MCF 10A (cell line): ENCODE measurements around the gene MAPKAPK2. TPM values are rescaled to one million over a fixed set of nuclear protein-coding genes. Genes with fewer than 3 reads are reported as not detected.

Source experiments
- BruUV-seq: library from RNA; stranded (reverse); fragments of 400-500 nt; replicated peaks from 2 replicates; lab custom pipeline; 2021; lab: Mats Ljungman, UMichigan
- CTCF ChIA-PET: fragments of 300-600 bp; sonication (Branson Sonifier 250); formaldehyde crosslinking; extraction: SDS; loops from one replicate; lab custom pipeline; 2021; ENCODE audit warnings: antibody characterized with exemption, inconsistent platforms; lab: Yijun Ruan, JAX
- POLR2A ChIA-PET: fragments of 300-600, 350-650 bp; sonication (Branson Sonifier 250); formaldehyde crosslinking; extraction: SDS; loops from one replicate; lab custom pipeline; 2020; ENCODE audit warnings: antibody characterized with exemption, inconsistent platforms; lab: Yijun Ruan, JAX
- DNase-seq: peaks from one replicate; pipeline ENCODE4 v3.0.0-alpha.2; 2018; ENCODE audit not compliant: unreplicated experiment
- H3K27ac Mint-ChIP-seq: one replicate; pipeline ENCODE4 v1.8.0; 2022; ENCODE audit warnings: mild to moderate bottlenecking, low read depth, mixed read lengths; ENCODE audit not compliant: unreplicated experiment
- H3K27me3 Mint-ChIP-seq: one replicate; pipeline ENCODE4 v1.8.0; 2022; ENCODE audit warnings: mixed read lengths; ENCODE audit not compliant: insufficient read depth, unreplicated experiment
- H3K36me3 Mint-ChIP-seq: one replicate; pipeline ENCODE4 v1.8.0; 2022; ENCODE audit warnings: mild to moderate bottlenecking, moderate library complexity, mixed read lengths; ENCODE audit not compliant: insufficient read depth, unreplicated experiment
- H3K4me1 Mint-ChIP-seq: one replicate; pipeline ENCODE4 v1.8.0; 2022; ENCODE audit warnings: mixed read lengths; ENCODE audit not compliant: insufficient read depth, unreplicated experiment
- H3K4me3 Mint-ChIP-seq: one replicate; pipeline ENCODE4 v1.8.0; 2022; ENCODE audit warnings: mild to moderate bottlenecking, moderate library complexity, mixed read lengths; ENCODE audit not compliant: unreplicated experiment
- H3K9me3 Mint-ChIP-seq: one replicate; pipeline ENCODE4 v1.8.0; 2022; ENCODE audit warnings: mixed read lengths; ENCODE audit not compliant: unreplicated experiment
- intact Hi-C: fragments of 100-400 bp; cut with micrococcal nuclease; formaldehyde crosslinking; loops from 2 replicates; pipeline ENCODE4 v1.14.1; 2022
- total RNA-seq: library from RNA; stranded (reverse); gene quantifications from 2 replicates; pipeline ENCODE4 v1.2.3, GENCODE V29; 2022
- TF ChIP-seq, protein P1 (sequence below): fragments of 200-600 bp; IDR thresholded peaks from one replicate; pipeline ENCODE4 v1.8.0; 2022; ENCODE audit warnings: antibody characterized with exemption, mild to moderate bottlenecking; ENCODE audit not compliant: unreplicated experiment

MAPKAPK2 gene
- total RNA-seq, 1 experiment from 2014 or later, result 142 TPM

DNA sequence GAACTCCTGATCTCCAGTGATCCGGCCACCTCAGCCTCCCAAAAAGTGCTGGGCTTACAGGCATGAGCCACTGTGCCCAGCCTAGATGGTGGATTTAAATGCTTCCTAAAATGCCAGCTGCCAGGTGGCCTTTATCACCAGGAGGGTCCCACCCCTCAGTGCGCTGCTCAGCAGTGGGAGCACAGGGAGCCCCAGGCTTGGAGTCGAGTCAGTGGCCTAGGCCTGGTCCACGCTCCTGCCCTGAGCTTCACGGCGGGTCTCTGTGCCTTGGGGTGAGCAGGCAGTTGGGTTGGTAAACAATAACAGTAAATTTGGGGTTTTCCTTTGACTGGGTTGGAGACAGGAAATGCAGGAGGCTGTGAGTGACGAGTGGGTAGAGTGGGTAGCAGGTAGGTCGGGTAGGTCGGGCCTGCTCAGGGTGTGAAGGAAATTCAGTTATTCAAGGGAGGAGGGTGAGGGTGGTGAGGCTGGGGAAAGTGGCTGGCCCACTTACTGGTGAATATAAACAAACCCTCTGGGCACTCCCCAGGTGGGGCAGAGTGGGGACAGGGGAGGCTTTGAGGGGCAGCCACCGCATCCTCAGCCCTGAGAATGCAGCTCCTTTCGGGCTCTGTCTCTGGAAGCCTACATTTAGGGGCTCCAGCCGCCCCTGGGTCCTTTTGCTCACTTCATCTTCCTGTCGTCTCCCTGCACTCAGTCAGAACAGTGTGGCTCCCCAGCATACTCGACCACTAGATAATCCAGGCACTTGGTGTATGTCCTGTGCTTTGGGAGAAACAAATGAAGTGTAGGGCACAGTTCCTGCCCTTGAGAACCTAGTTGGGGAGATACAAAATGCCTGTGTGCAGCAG is 52.4 kb downstream of the MAPKAPK2 start:
- Mint-ChIP-seq H3K27me3 (no peaks in the 10 kb centered on the region), H3K36me3 (peaks cover 73% of the 10 kb centered on the region), H3K9me3 (no peaks in the 10 kb centered on the region), H3K4me3 (no peak overlapping the region), H3K4me1 (peaks cover 9% of the 10 kb centered on the region), H3K27ac (peak overlapping the region; percentile 50)
- DNase-seq, result no peak
- TF ChIP-seq, protein P1, sequence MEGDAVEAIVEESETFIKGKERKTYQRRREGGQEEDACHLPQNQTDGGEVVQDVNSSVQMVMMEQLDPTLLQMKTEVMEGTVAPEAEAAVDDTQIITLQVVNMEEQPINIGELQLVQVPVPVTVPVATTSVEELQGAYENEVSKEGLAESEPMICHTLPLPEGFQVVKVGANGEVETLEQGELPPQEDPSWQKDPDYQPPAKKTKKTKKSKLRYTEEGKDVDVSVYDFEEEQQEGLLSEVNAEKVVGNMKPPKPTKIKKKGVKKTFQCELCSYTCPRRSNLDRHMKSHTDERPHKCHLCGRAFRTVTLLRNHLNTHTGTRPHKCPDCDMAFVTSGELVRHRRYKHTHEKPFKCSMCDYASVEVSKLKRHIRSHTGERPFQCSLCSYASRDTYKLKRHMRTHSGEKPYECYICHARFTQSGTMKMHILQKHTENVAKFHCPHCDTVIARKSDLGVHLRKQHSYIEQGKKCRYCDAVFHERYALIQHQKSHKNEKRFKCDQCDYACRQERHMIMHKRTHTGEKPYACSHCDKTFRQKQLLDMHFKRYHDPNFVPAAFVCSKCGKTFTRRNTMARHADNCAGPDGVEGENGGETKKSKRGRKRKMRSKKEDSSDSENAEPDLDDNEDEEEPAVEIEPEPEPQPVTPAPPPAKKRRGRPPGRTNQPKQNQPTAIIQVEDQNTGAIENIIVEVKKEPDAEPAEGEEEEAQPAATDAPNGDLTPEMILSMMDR, result no peak
- ChIA-PET CTCF (interaction anchor here (0.6 to 9.2 kb wide), 27 partner anchors 11 to 295 kb away, joined by 3 to 297 read pairs (median 4); partner anchors contain the start of genes C1orf116 and DYRK3), POLR2A (interaction anchor here (0.9 to 1.9 kb wide), 4 partner anchors 8 to 175 kb away, joined by 3 to 5 read pairs (median 4); no protein-coding TSS in a partner anchor)
- no TSS peak for BruUV-seq
- intact Hi-C loops, result no loop called here

DNA sequence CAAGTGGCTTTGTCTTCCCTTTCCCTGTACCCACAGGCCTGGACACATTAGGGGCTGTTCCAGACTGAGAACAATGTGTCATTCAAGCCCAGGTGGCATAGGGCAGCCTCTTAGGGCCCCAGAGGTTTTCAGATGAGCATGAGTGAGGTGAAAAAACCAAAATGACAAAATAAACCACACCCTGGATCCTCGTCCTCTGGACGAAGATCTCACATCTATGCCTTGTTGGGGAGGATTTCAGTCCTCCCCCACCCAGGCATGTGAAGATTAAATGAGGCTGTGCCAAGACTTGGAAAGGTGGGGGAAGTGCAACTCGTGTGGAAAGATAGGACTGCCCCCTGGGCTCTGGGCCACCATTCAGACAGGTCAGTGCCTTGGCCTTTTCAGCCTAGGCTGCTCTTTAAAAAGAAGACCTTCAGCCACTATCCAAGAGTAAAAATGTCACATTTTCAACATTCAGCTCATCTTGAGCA is 53.1 kb downstream of the MAPKAPK2 start:
- no peak for DNase-seq
- no TSS peak for BruUV-seq
- Mint-ChIP-seq H3K36me3 (peaks cover 66% of the 10 kb centered on the region), H3K9me3 (no peaks in the 10 kb centered on the region), H3K4me1 (peaks cover 9% of the 10 kb centered on the region), H3K4me3 (no peak overlapping the region), H3K27me3 (no peaks in the 10 kb centered on the region), H3K27ac (peak overlapping the region; percentile 1)
- ChIA-PET CTCF (interaction anchor here (0.6 to 9.2 kb wide), 20 partner anchors 11 to 342 kb away, joined by 3 to 297 read pairs (median 4); partner anchors contain the start of gene IL10), POLR2A (interaction anchor here (1.0 to 1.5 kb wide), 3 partner anchors 16 to 175 kb away, joined by 3 to 4 read pairs (median 4); no protein-coding TSS in a partner anchor)
- TF ChIP-seq, protein P1, result no peak
- intact Hi-C loops, result no loop called here

DNA sequence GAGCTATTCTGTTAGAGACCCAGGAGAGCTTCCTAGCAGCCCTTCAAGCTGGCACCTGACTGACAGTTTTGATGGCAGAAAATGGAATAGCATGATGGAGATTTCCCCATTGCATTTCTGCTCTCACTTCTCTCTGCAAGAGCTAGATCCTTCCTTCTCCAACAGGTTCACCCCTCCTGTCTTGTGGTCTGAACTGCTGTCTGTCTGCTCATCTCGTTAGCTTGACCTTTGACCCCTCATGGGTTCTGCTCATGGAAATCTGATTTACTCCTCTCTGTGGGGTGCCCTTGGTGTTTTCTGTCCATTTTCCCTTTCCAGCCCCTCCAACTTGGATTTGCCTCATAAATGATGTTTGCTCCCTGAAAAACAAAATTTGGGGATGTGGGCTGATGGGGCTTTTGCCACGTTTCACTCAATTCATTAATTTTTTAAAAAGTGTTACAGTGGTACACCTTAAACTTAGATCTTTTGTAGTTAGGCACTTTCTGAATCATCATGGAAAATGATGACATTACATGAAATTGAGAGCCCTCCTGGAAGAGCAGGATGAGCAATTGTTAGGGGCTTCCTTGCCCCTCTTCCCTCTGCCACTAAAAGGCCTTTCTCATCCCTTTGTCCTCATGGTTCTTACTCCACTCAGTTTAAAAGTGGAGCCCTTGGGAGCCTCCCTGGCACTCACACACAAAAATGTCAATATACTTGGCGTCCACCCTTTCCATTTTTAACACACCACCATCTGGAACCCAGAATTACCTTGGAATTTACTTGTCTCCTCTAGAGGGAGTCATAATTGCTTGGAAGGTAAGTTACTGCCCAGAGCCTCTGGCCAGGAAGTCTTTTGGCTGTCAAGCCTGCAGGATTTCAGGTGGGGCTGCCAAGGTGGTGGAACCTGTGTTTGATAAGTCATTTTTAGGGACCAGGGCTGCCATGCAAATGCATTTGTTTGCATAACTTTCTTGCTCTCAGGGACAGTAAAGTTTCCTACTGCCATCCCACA is 54.0 kb downstream of the MAPKAPK2 start:
- H3K4me3 Mint-ChIP-seq, result no peak overlapping the region
- H3K27me3 Mint-ChIP-seq, result no peaks in the 10 kb centered on the region
- peaks cover 57% of the 10 kb centered on the region for H3K36me3 Mint-ChIP-seq
- ChIA-PET POLR2A (interaction anchor here (0.5 to 1.5 kb wide), 3 partner anchors 137 to 174 kb away, joined by 3 to 4 read pairs (median 3); no protein-coding TSS in a partner anchor), CTCF (interaction anchor here (0.5 to 9.2 kb wide), 30 partner anchors 8 to 341 kb away, joined by 3 to 297 read pairs (median 4); partner anchors contain the start of genes DYRK3 and IL10)
- BruUV-seq, result TSS peak; percentile 0
- peaks cover 9% of the 10 kb centered on the region for H3K4me1 Mint-ChIP-seq
- H3K9me3 Mint-ChIP-seq, result no peaks in the 10 kb centered on the region
- H3K27ac Mint-ChIP-seq, result peak overlapping the region; percentile 1
- TF ChIP-seq, protein P1, result peak; percentile 57
- DNase-seq, result peak; percentile 74
- intact Hi-C loops, result loop anchor here (1.0 kb wide), 2 partner anchors 127 to 174 kb away; partner anchors contain the start of gene IL20
